Islet precursor cell (in vitro differentiated cells): ENCODE results near the gene GTF2E1.
"Not testable (repeated sequence)": the region's sequence is repeated elsewhere in the genome, so short reads cannot be mapped to it uniquely, and the experiment has no call there.

Source experiments
- DNase-seq: peaks from one replicate; pipeline ENCODE4 v3.0.0-alpha.2; 2018

GTF2E1 gene

DNA sequence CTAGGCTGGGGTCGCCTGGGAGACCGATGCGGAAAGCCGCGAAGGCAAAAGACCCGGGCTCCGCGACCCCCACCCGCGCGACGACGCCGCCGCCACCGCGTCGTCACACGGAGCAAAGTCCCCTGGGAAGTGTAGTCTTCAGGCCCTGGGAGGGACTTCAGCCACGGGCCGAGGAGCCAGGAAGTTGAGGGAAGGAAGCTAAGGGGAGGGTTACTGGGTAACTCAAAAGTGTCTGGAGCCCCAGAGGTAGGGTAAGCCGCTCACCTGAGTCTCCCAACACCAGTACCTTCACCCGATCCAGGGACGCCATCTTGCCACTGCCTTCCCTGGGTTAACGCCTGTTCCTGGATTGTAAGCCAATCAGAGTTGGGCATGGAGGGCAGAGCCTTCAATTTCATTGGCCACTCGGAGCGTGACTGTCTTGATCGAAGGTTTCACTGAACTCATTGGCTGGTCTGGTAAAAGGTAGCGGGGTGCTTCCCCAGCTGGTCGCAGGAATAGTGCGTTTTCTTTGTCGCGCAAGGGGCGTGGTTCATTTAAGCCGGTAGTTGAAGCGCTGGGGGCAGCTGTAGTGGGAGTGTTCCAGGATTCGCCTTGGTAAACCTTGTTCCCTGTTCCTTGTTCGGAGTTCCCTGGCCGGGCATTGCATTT lies at the start of gene GTF2E1, which contains the start of gene RABL3:
TSS of gene GTF2E1 (plus strand) at position 547 of the 651 bp plus-strand sequence. CDS start 7,809 bp downstream, outside the sequence.
TSS of gene RABL3 (minus strand) at position 319 of the 651 bp plus-strand sequence. CDS start at position 310, 9 bp downstream.
- peak; percentile 99 for DNase-seq

DNA sequence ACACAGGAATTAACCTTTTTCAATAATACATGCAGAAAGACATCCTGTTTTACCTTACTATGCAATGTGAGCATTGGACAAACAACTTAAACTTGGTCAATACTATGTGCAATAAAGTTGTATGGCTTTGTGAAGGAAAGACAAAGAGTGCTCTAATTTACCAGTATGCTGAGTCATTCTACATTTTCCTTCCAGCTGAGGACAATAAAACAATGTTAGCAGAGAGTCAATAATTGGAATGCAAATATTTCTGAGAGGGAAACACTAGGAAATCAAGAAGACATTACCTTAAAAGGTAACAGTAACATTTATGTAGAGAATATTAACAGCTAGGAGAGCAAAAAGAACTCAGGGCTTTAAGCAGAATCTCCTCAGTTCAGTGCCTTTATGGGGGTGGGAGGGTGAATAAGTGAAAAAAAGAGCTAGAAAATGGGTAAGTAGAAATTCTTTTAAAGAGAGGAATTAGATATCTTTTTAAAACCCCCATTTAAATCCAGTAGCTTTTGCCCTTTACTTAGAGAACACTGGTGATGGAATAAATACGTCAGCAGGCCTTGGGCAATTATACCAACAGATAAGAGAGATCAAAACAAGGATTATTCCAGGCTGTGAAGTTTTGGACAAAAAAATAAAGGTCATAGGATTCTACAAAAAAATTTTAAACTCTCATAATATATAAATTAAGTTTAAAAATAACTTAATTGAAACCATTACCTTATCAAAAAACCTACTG lies 48.9 kb upstream of the GTF2E1 start:
- DNase-seq: no peak

DNA sequence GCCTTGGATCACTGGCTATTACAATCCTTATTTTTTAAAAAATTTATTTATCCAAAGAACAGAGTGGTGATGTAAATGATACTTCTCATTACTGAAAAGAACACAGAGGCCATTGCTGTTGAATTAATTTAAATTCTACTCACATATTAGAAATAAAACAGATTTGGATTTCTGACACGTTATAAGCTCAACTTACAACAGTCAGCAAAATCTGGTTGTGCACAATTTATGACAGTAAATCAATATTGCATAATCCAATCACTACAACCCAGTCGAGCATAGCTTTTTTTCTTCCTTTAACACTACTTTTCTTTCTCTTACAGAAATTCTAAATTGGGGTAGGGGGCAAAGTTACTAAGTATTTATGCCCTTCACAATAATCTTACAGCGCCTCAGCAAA lies 43.2 kb upstream of the GTF2E1 start:
- DNase-seq: no peak

DNA sequence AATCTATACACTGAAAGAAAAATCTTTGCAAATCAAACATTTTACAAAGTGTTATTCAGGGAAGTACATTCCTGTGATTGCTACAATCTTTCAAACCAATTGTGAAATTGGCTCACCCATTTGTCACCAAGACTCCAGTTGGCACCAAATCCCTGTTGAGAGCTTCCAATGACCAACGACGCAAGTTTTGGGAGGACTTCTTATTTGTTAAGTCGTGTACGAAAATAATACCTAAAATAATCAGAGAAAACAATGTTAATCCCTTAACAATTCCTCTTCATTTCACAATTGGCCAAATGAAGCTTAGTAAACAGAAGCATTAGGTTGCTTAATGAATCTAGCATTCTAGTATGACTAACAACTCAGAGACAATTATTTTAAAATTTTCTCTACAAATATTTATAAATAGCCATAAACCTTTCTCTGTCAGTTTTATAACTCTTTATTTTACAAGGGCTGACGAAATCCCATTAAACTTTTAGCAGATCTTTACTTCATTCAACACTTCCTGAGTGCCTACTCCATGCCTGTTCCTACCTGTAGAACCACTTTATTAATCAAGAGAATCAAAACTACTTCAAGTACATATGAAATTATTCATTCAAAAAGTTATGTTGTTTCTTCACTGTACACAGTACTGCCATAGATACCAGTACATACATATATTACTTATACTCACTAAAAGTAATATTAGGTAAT lies 36.5 kb upstream of the GTF2E1 start:
- DNase-seq: no peak

DNA sequence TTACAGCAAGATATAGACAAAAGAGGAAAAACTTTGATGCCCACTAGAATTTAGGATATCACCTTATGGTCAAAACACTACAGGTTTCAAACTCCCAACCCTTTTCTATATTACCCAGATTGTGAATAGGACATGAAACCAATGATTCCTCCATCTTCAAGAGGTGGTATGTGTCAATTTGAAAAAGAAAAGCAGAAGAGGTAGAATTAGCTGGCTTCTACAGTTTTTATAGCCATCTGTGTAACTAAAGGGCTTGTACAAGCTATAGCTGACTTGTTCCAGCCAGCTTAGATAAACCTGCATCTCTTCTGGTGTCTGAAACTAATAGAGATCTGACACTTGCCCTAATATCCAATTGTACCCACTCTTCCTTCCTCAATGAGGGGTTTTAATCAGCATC lies 35.6 kb upstream of the GTF2E1 start:
- no peak for DNase-seq

DNA sequence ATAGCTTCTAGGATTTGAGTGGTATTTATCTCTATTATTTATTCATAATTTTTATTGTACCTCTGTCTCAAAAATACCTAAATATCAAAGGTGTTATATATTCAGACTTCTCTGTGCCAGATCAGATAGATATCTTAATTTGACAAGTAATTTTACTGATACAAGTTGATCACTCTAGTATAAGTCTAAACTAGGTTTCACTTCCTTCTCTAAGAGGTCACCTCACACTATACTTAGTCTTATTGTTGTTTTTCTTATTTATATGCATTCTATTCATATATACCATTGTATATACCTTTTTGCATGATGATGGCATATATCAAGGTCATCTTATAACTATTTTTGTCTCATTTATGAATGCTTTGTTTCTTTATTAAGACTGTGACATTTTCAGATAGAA lies 34.1 kb upstream of the GTF2E1 start:
- no peak for DNase-seq

DNA sequence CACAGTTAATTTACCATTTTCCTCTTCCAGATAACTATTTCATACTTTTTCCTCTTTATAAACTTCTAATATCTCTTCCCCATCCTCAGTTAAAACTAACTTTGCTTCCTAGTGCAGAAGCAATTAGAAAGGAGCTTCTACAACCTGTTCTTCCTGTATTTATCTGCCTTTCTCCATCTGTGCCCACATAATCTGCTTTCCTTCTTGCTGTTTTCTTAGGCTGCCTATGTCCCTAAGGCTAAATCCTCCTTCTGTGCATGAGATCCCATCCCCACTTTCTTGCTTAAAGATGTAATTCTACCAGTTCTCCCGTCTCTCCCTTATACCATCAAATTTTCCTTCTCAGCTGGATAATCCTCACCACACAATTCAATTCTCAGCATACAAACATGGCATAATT lies 32.2 kb upstream of the GTF2E1 start:
- DNase-seq: no peak

DNA sequence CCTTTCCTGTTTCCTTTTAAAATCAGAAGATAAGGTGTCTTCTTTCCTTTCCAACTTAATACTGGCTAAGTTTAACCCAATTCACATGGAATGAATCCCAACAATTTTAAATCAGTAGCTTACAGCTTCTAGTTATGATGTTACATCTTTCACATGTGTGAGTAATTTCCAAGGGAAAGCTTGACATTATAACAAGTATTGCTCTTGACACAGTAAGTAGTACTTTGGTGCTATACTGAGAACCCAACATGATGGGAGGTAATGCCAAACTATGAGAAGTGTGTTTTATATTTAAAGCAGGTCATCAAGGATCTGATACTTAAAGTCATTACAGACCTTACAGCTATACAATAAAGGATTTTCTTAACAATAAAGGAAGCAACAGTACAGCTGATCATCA lies 29.3 kb upstream of the GTF2E1 start:
- no peak for DNase-seq

DNA sequence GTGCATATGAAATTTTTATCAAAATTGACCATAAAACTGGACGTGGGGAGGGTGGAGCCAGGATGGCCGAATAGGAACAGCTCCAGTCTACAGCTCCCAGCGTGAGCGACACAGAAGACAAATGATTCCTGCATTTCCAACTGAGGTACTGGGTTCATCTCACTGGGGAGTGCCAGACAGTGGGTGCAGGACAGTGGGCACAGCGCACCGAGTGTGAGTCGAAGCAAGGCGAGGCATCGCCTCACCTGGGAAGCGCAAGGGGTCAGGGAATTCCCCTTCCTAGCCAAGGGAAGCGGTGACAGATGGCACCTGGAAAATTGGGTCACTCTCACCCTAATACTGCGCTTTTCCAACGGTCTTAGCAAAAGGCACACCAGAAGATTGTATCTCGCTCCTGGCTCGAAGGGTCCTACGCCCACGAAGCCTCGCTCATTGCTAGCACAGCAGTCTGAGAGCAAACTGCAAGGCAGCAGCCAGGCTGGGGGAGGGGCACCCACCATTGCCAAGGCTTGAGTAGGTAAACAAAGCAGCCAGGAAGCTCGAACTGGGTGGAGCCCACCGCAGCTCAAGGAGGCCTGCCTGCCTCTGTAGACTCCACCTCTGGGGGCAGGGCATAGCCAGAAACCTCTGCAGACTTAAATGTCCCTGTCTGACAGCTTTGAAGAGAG lies 23.2 kb upstream of the GTF2E1 start:
- peak; percentile 63 for DNase-seq

DNA sequence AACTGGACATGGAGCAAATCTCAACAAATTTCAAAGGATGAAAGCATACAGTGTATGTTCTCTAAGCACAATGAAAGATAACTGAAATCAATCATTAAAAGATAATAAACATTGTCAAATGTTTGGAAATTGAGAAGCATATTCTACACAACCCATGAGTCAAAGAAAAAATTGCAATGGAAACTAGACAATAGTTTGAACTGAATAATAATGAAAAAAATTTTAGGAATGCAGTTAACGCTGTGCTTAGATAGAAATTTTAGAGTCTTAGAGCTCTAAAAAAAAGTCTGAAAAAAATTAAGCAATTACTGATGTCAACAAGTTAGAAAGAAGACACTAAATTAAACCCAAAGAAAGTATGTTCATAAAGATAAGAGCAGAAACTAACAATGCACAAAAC lies 15.8 kb upstream of the GTF2E1 start:
- DNase-seq: no peak

DNA sequence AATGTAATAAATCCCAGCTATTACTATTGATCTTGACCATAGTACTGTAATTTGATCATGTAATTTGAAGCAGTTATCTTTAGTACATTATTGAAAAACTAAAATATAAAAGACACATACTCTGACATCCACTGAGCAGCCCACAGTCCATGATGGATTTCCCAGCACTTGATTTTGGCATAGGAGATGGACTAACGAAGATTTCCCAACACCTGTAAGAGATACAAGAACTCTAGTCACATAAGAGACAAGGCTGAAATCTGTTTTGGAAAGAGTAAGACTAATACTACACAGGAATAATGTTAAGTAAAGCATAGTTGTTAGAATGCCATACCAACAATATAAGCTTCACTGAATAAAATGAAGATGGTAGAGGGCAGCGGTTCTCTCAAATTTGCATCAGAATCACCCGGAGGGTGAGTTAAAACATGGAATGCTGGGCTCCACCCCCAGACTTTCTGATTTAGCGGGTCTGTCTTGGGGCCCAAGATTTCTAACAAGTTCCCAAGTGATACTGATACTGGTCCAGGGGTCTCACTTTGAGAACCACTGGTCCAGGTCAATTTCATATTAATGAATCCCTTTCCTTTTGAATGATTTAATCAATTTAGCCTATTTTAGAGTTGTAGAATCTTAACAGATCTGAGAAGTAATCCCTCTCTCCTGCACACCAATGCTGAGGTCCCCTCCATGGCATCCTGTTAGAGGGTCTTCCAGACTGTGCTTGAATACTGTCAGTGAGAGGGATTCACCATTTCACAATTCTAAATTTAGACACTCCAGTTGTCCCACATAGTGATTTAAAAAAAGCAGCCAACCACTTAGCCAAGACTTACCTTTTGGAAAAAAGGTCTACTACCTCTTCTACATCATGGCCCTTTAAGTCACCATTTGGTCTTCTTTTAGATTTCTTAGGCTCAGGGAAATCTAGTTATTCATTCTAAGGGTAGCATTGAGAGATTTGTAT lies 11.7 kb upstream of the GTF2E1 start:
- DNase-seq: no peak

DNA sequence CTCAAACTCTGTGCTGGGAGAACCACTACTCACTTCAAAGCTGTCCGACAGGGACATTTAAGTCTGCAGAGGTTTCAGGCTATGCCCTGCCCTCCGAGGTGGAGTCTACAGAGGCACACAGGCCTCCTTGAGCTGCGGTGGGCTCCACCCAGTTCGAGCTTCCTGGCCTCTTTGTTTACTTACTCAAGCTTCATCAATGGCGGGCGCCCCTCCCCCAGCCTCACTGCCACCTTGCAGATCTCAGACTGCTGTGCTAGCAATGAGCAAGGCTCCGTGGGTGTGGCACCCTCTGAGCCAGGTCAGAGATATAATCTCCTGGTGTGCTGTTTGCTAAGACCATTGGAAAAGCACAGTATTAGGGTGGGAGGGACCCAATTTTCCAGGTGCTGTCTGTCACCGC lies 4.5 kb upstream of the GTF2E1 start:
- not testable (repeated sequence) for DNase-seq

DNA sequence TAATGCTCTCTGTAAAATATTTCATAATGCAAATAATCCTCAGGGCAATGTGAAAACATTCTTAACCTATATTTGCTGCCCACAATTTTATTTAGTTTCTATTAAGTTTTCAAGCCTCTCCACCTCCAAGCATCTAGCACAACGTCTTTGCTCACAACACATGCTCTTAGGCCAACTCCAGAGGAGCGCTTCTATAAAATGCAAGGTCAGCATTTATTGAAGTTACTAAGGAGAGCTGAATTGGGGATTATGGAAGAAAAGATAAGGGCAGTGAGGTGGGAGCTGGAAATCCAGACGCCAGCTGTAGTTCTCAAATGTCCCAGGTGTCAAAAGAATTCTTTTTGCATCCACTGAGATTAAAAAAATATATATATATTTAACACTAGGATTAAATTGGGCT lies 1.2 kb upstream of the GTF2E1 start:
- DNase-seq: no peak

DNA sequence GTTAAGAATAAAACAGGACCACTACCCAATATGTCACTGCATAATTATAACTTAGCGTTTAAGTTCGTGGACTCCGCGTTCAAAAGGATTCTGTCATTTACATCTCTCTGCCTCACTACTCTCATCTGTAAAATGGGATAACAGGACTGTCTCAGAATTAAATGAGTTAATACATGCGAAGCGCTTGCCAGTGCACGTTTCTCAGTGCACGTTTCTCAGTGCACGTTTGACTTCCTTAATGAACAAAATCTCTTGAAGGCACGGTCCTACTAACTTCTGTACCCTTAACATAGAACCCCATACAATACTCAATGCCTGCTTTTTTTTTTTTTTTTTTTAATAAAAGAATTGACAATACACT lies 727 bp upstream of the GTF2E1 start:
- no peak for DNase-seq

DNA sequence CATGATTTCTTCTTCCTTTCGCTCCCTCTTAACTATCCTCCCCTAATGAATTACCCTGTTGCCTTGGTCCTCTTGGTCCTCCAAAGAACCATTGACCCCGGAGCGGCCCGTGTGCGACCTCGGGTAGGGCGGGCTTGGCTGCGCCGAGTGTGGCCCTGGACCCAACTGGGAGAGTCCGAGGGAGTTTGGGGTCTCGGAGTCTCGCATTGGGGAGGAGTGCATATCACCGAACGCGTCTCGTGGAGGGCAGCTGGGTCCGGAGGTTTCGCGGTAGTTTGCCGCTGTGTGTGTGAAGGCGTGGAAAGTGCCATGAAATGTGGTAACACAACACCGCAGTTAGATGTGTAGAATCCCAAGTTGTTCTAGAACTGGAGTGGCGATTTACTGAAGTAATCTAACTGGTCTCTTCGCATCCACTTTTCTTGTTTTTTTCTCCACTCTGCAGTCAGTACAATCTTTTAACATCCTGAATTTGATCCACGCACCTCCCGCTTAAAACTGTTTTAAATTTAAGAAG lies 363 bp downstream of the GTF2E1 start:
- DNase-seq: no peak

DNA sequence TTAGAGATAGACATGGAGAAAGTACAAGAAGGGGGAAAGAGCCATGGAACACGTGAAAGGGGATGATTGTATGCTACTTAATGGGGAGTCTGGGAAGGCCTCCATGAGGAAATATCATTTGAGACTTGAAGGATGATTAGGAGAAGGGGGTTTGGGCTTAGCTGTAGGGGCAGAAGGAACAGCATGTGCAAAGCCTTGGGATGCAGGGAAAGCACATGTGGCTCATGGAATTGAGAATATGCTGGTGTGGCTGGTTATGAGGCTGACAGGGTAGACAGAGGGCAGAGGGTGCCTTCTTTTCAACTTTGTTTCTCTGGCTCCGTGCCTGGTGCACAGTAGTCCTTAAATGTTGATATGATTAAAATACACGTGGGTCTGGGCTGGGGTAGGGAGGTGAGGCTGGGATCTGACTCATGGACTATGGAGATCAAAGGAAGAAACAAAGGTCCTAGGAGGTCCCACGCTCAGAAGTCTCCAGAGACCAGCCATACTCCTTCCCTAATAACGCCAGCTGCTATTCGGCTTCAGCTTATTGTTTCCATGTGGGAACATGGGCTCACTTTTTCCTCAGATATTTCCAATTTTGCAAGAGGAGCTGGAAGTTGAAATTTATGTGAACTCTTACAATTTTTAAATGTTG lies 1.1 kb downstream of the GTF2E1 start:
- DNase-seq: no peak

DNA sequence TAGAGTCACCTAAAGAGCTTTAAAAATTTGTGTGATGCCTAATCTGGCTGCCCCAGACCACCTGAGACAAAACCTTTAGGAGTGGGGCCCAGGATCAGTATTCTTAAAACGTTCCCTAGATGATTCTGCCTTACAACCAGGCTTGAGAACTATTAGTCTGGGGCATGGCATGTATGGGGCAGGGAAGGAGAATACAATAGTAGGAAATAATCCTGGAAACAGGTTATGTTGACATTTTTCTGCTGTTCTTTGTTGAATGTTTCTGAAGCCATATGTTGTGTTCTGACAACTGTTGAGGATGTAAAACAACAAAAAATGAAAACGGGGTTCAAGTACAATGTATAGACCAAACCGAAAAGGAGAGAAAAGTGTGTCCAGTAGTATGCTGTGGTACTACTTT lies 2.9 kb downstream of the GTF2E1 start:
- no peak for DNase-seq

DNA sequence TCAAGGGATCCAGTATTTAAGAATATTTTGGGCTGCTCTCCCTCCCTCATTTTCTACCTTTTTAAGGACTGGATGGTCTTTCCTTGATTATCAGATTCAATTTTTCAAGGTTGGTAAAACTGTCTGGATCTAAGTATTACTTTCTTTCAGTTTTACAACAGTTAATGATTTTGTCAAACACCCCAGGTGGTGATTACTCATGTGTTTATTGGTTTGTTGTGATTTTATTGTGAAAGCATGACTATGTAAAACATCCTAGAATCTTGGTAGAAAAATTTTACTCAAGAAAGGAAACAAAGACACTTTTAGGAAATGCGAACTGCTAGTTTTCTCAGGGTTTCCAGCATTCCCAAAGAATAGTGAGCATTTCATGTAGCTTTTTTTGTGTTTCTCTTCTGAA lies 7.3 kb downstream of the GTF2E1 start:
- DNase-seq: no peak

DNA sequence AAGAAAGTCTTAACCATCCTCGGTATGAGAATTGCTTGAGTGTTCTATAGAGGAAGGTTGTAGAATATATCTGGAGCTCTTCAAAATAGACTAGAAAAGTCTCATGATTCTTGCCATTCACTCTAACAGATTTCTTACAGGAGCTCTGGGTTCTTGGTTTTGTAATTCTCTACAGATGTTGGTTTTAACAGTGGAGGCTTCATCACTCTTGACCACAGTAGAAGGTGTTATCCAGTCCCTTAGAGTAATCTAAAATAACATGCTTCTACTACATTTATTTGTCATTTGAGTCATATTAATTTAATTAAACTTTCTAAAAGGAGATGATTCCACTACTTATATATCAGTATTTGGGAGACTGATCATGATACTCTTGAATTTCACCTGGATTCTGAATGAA lies 9.7 kb downstream of the GTF2E1 start:
- DNase-seq: no peak

DNA sequence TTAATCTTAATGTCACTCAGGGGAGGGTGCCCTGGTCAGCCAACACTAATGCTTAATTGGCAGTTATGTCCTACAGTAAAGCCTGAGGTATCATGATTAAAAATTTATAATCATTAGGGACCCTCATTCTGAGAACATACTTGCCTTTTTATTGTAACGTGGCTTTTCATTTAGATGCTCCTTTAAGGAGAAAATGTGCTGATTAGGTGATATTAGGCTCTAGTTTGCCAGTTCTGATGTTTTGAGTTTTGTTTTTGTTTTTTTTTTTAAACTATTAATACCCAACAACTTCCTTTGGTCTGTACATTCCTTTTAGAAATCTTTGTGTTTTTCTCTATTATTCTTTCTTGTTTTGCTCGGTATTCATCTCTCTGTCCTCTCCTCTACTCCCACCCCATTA lies 10.3 kb downstream of the GTF2E1 start:
- DNase-seq: no peak

DNA sequence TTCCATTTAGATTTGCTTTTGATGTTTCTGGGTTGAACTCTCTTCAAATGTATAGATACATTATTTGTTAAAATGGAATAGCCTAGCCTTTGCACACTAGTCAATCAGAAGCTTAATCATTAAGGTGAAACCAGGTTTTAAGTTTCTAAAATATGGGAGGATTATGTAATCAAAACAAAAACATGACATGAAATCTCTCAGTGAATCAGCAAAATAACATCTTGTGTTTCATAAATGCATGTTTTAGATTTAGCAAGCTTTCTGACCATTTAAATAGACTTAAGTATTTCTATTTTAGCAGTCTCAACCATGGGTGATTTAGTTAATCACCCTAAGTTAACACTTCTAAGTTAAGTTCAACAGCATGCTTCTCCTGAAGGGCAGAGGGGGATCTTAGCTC lies 11.3 kb downstream of the GTF2E1 start:
- no peak for DNase-seq

DNA sequence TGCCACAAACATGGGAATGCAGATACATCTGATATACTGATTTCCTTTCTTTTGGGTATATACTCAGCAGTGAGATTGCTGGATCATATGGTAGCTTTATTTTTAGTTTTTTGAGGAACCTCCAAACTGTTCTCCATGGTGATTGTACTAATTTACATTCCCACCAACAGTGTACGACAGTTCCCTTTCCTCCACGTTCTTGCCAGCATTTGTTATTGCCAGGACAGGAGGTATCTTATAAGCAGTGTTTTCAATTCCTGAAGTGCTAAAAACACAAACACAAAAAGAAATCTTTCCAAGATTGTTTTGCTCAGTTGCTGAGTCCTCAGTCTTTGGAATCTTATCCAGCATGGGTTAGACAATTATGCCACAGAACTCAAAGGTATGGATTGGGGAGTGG lies 13.5 kb downstream of the GTF2E1 start:
- no peak for DNase-seq
